OCI-M2 (cell line): ENCODE measurements around the gene EFNA4.
"Not testable (repeated sequence)": the region's sequence is repeated elsewhere in the genome, so short reads cannot be mapped to it uniquely, and the experiment has no call there.

ENCODE experiments used
- DNase-seq: peaks from one replicate; lab custom pipeline; 2025; ENCODE audit not compliant: unreplicated experiment; lab: John Stamatoyannopoulos, UW

Gene EFNA4

GRCh38 chr1:155116113-155116764, 52.7 kb downstream of the EFNA4 start:
- no peak for DNase-seq

GRCh38 chr1:155117610-155118009, 54.1 kb downstream of the EFNA4 start:
- no peak for DNase-seq

- not testable (repeated sequence) for DNase-seq
Measured at GRCh38 chr1:155118090-155118489, 54.5 kb downstream of the EFNA4 start.
